Measurements from ENCODE around the gene TMF1.

DNA sequence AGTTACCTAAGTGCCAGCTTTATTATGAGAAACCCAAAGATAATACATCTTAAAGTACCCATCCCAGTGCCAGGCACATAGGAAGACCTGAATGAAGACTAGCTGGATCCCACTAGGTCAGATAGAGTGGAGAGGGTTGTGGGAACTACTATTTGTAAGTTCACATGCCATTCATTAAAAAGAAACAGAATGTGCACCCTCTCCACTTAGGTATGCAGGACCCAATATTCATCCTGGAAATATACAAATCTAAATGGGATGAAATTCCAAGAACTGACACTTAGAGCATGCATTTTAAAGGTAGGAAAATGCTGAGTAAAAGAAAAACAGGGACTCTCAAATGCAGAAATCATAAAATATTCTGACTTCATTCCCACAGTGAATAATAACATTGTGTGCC lies 53.0 kb downstream of the TMF1 start:
- no peak for TF ChIP-seq EZH2phosphoT487 (IDR thresholded peaks at IDR 0.05; ENCODE audit: insufficient read depth, low read depth)
- TF ChIP-seq EZH2 (IDR thresholded peaks at IDR 0.05; ENCODE audit: insufficient read depth, poor library complexity, severe bottlenecking), result no peak
